AG20443 (cell line): Measurements from ENCODE around the gene ANKRD44.

Experiments used
- DNase-seq: peaks from one replicate; pipeline ENCODE4 v3.0.0; 2012; ENCODE audit warnings: low spot score, mixed read lengths

The ANKRD44 gene

DNA sequence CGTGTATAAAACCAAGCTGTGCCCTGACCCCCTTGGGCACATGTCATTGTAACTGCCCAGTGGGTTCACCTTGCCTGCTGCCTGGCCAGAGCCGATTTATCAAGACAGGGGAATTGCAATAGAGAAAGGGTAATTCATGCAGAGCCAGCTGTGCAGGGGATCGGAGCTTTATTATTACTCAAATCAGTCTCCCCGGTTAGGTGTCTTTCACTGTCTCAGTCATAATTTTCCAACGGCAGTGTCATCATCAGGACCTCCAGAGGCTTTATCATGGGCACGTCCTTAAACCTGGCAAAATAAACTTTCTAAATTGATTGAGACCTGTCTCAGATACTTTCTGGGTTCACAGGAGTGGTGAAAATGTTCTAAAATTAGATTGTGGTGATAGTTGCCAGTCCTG is 354.5 kb downstream of the ANKRD44 start:
- DNase-seq = no peak

DNA sequence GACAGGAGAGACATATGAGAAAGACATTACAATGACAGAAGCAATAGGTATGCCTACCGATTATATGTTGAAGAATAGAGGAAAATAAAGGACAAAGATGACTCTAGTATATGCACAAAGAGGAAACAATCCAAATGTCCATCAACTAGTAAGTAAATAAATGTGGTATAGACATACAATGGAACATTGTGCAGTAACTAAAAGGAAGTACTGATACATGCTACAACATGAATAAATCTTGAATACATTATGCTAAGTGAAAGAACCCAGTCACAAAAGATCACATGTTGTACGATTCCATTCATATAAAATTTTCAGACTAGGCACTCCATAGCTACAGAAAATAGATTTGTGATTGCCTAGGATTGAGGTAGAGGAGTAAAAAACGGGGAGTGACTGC is 355.5 kb downstream of the ANKRD44 start:
- no peak for DNase-seq

DNA sequence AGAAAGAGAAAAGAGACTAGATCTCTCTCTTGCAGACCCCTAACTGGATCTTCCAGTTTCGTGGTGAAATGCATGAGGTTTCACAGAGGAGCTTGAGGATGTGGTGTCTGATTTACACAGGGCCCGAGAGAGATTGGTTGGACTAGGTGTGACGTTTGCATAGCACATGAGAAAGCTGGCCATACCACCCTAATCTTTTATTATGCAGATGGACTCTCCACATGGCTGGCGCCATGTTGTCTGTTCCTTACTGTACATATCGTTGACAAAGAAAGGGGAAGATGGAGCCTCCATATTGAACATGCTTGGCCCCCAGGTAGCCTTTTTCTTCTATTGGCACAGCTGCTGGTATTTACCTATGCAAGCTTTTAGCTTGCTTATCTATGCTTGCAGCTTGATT is 356.6 kb downstream of the ANKRD44 start:
- no peak for DNase-seq

DNA sequence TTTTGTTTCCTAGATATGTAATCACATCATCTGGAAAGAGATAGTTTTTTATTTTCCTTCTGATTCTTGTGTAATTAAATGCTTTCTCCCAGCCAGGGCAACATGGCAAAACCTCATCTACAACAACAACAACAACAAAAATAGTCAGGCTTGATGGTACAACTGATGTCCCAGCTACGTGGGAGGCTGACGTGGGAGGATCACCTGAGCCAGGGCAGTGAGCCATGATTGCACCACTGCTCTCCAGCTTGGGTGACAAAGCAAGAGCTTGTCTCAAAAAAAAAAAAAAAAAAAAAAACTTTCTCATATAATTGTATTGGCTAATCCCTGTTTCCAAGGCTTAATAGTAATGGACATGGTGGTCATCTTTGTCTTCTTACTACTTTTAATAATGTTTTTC is 357.6 kb downstream of the ANKRD44 start:
- no peak for DNase-seq

DNA sequence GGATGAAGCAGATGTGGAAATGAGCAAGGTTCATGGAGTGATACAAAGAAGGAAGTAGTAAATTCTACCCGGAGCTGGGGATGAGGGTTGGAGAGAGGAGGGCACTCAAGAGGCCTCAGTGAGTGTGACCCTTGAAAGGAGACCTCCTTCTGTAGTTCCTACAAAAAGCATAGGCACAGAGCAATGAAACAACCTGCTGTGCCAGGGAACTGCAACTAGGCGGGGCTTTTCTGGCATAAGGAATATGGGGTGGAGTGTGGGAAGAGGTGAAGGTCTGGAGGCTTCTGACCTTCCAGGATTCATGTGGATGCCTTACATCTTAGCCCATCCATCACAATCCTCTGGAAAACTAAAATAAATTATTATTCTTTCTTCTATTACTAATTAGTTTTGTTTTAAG is 358.6 kb downstream of the ANKRD44 start:
- DNase-seq = no peak

DNA sequence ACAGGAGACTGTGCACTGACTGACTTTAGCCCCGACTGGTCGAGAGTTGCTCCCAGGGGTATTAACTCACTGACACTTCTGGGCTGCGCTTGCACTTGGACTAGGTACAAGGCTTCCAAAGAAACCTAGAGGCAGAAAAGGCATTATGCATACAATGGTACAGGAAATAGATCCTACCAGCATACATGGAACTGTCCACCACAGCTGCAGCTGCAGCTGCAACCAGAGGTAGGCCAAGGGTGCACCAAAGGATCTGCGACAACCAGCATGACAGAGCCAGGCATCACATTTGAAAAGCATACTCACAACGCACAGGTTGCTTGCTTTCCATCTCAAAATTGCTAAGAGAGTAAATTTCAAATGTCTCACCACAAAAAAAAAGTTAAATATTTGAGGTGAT is 361.5 kb downstream of the ANKRD44 start:
- no peak for DNase-seq

DNA sequence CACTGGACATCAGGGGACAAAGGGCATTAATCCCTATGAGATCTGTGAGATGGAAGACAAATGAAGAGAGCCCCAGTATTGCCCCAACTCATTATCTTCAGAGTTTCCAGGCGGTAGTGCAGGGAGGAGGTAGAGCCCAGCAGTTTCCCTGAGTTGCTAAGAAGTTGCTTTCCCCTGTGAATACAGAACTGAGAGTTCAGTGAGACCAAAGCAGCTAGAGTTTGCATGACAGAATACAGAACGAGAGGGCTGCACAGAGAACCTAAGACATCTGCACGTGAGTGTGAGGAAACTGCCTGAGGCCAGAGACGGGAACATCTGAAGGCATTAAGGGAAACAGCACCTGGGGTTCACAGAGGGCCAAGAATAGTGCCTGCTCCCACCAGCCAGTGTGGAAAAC is 366.0 kb downstream of the ANKRD44 start:
- DNase-seq = no peak

DNA sequence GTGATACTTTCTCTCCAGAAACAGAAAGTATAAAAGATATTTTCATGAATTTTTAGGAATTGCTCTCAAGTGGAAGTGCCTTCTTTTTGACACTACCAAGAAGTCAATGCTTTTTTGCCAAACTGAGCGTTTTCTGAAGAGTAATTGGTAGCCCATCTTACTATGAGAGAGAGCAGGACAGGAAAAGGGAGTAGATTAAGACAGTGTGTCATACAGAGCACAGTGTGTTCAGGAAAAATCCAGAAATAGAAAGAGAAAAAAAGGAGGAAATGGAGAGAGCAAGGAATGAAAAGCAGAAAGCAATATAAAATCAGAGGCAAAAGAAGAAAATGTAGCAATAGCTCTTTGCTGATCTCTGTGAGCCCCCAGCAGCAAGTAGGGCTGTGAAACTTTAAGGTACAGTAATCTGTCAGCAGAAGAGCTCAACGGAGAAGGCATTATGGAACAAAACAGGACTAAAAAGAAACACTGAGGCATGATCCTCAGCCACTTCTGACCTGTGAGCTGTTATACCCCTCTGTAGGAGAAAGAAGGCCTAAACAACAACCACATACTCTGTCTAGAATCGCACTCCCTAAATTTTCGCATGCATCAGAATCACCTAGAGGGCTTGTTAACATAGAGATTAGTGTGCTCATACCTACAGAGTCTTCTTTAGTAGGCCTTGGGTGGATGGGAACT is 369.0 kb downstream of the ANKRD44 start:
- no peak for DNase-seq

DNA sequence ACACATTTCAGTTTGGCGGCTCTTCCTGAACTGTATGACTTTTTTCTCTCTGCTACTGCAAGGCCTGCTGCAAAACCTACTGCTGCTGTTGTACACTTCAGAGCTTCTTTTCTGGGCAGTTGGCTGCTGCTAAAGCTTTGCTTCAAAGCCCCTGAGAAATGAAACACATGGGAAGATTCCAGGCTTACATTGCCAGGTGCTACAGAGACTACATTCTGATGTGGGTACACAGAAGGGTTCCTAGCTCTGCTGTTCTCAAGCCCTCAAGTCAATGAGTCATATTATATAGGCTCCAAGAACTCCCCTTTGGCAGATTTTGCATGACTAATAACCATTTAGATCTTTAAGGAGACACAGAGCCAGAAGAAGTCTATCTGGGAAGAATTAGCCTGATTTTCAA is 371.2 kb downstream of the ANKRD44 start:
- no peak for DNase-seq
